T47D (cell line): ENCODE data around the gene COA7.
"Not testable (repeated sequence)": the region's sequence is repeated elsewhere in the genome, so short reads cannot be mapped to it uniquely, and the experiment has no call there.

ENCODE experiments used
- DNase-seq, 2 experiments: peaks; one replicate each; pipeline versions ENCODE4 v3.0.0 to v3.0.0-alpha.2; 2011 to 2012; ENCODE audit warnings: low read depth in 1 of 2, low spot score in 1 of 2
- JUND ChIP-seq: IDR thresholded peaks from 2 replicates; pipeline ENCODE4 v1.6.1; 2012; ENCODE audit warnings: low read depth
- in situ Hi-C: cut with HindIII; loops from 2 replicates; pipeline ENCODE4 v1.10.0; 2016; ENCODE audit warnings: low sequenced_read_pairs, low pct_unique_long_range_greater_than_20kb

Gene COA7

GRCh38 chr1:52697795-52698674 lies at the start of gene COA7:
Gene COA7 (minus strand): TSS chr1:52698347. CDS start chr1:52698326, 21 bp downstream.
- TF ChIP-seq JUND = no peak
- in situ Hi-C loops = no loop called here
- DNase-seq = peak; percentile 34 to 85

GRCh38 chr1:52747450-52747849 lies 49.3 kb upstream of the COA7 start:
- in situ Hi-C loops = no loop called here
- no peak for TF ChIP-seq JUND
- no peak for DNase-seq

GRCh38 chr1:52746189-52746588 lies 48.0 kb upstream of the COA7 start:
- DNase-seq = no peak
- TF ChIP-seq JUND = no peak
- in situ Hi-C loops = no loop called here

GRCh38 chr1:52741259-52741658 lies 43.1 kb upstream of the COA7 start:
- no peak for TF ChIP-seq JUND
- in situ Hi-C loops = no loop called here
- DNase-seq = no peak

GRCh38 chr1:52739699-52740467 lies 41.7 kb upstream of the COA7 start:
- in situ Hi-C loops = no loop called here
- no peak for TF ChIP-seq JUND
- DNase-seq = no peak

- no peak for DNase-seq
- TF ChIP-seq JUND = no peak
- in situ Hi-C loops = no loop called here
Measured at GRCh38 chr1:52738893-52739292, 40.7 kb upstream of the COA7 start.

- DNase-seq = no peak
- in situ Hi-C loops = no loop called here
- no peak for TF ChIP-seq JUND
Measured at GRCh38 chr1:52738148-52738547, 40.0 kb upstream of the COA7 start.

GRCh38 chr1:52735371-52735770 lies 37.2 kb upstream of the COA7 start:
- in situ Hi-C loops, DNase-seq: not testable (repeated sequence)

- DNase-seq = no peak
- no peak for TF ChIP-seq JUND
- in situ Hi-C loops = no loop called here
Measured at GRCh38 chr1:52733368-52733767, 35.2 kb upstream of the COA7 start.

GRCh38 chr1:52727956-52728656 lies 30.0 kb upstream of the COA7 start:
- no peak for DNase-seq
- TF ChIP-seq JUND = no peak
- in situ Hi-C loops = no loop called here

- TF ChIP-seq JUND = no peak
- in situ Hi-C loops = no loop called here
- no peak for DNase-seq
Measured at GRCh38 chr1:52727114-52727586, 29.0 kb upstream of the COA7 start.

GRCh38 chr1:52726265-52727113 lies 28.3 kb upstream of the COA7 start, which contains the start of gene ZYG11B:
Gene ZYG11B (plus strand): TSS chr1:52726453. CDS start chr1:52726654, 201 bp downstream.
- TF ChIP-seq JUND = no peak
- in situ Hi-C loops = no loop called here

More at GRCh38 chr1:52726265-52727113, 28.3 kb upstream of the COA7 start, which contains the start of gene ZYG11B:
- DNase-seq = peak; percentile 85 to 88
